GM21825 (cell line): ENCODE results near the gene ARHGAP19.
A peak's percentile ranks its signal among the peaks of the same experiment; 100 is the strongest.

ENCODE experiments used
- ATAC-seq: cut with Tn5 transposase; IDR thresholded peaks from one replicate; pipeline ENCODE4 v1.9.1; 2021; ENCODE audit warnings: mild to moderate bottlenecking, moderate library complexity; ENCODE audit not compliant: unreplicated experiment

ARHGAP19 gene

GRCh38 chr10:97197030-97197500 lies 95.4 kb downstream of the ARHGAP19 start:
- ATAC-seq, result no peak

- ATAC-seq, result peak; percentile 53
These were observed 96.0 kb downstream of the ARHGAP19 start for GRCh38 chr10:97196223-97197029.

GRCh38 chr10:97195706-97196222 lies 96.7 kb downstream of the ARHGAP19 start:
- ATAC-seq, result no peak

- ATAC-seq, result no peak
These were observed 99.4 kb downstream of the ARHGAP19 start for GRCh38 chr10:97192952-97193435.

GRCh38 chr10:97190450-97190849 lies 102.0 kb downstream of the ARHGAP19 start:
- no peak for ATAC-seq

GRCh38 chr10:97188261-97188711 lies 104.2 kb downstream of the ARHGAP19 start:
- ATAC-seq, result no peak

- no peak for ATAC-seq
These were observed 105.5 kb downstream of the ARHGAP19 start for GRCh38 chr10:97186911-97187310.

GRCh38 chr10:97185326-97186058 lies 106.9 kb downstream of the ARHGAP19 start, which contains the start of gene SLIT1:
Gene SLIT1 (minus strand): TSS chr10:97185959. CDS start chr10:97185674, 285 bp downstream.
- no peak for ATAC-seq

GRCh38 chr10:97184971-97185325 lies 107.5 kb downstream of the ARHGAP19 start:
- ATAC-seq, result no peak

- ATAC-seq, result no peak
These were observed 109.1 kb downstream of the ARHGAP19 start for GRCh38 chr10:97183314-97183713.

- no peak for ATAC-seq
These were observed 110.0 kb downstream of the ARHGAP19 start for GRCh38 chr10:97182288-97182990.

- no peak for ATAC-seq
These were observed 111.5 kb downstream of the ARHGAP19 start for GRCh38 chr10:97180986-97181385.

GRCh38 chr10:97180363-97180755 lies 112.1 kb downstream of the ARHGAP19 start:
- ATAC-seq, result no peak

GRCh38 chr10:97179731-97180362 lies 112.6 kb downstream of the ARHGAP19 start:
- ATAC-seq, result no peak

GRCh38 chr10:97179311-97179710 lies 113.1 kb downstream of the ARHGAP19 start:
- no peak for ATAC-seq

- no peak for ATAC-seq
These were observed 114.4 kb downstream of the ARHGAP19 start for GRCh38 chr10:97178074-97178473.

GRCh38 chr10:97176226-97176625 lies 116.2 kb downstream of the ARHGAP19 start:
- ATAC-seq, result no peak

GRCh38 chr10:97175586-97175985 lies 116.9 kb downstream of the ARHGAP19 start:
- ATAC-seq, result no peak

GRCh38 chr10:97174941-97175340 lies 117.5 kb downstream of the ARHGAP19 start:
- ATAC-seq, result no peak

- ATAC-seq, result no peak
These were observed 118.1 kb downstream of the ARHGAP19 start for GRCh38 chr10:97174276-97174775.
